ENCODE data around the gene MED1. TPM values are rescaled to one million over a fixed set of nuclear protein-coding genes. Genes with fewer than 3 reads are reported as not detected.
"Not testable (repeated sequence)": the region's sequence is repeated elsewhere in the genome, so short reads cannot be mapped to it uniquely, and the experiment has no call there.

Gene MED1
- total and polyA plus RNA-seq, 2 donors (not counting 1 experiment from before 2014, with no cell fraction given), result 13.1 to 59.1 TPM

- Histone ChIP-seq H3K36me3 (replicated peaks in 1 of 2; ENCODE audit: control extremely low read depth in 1 of 2, control insufficient read depth in 1 of 2, extremely low read depth in 1 of 2, insufficient read depth in 2 of 2, low read length in 1 of 2) (peaks cover 7 to 28% of the 10 kb centered on the region in 2 experiments), H3K79me2 (ENCODE audit: control insufficient read depth, insufficient read depth, low read length) (peaks cover 63% of the 10 kb centered on the region), H3K27me3 (replicated peaks in 1 of 4; ENCODE audit: control extremely low read depth in 1 of 4, control insufficient read depth in 3 of 4, insufficient read depth in 4 of 4, low read length in 3 of 4) (no peaks in the 10 kb centered on the region), H2AFZ (ENCODE audit: insufficient read depth, low read depth, low read length, poor library complexity, severe bottlenecking) (no peak overlapping the region), H3K9ac (ENCODE audit: low read length) (no peak overlapping the region), H3K27ac (ENCODE audit: low read length in 2 of 2) (no peak overlapping the region), H3K4me1 (ENCODE audit: control insufficient read depth in 2 of 2, insufficient read depth in 2 of 2, low read length in 2 of 2) (peaks cover 3% of the 10 kb centered on the region in 2 donors), H3K4me3 (ENCODE audit: control extremely low read depth in 1 of 5, extremely low read depth in 1 of 5, insufficient read depth in 1 of 5, low read depth in 2 of 5, low read length in 4 of 5) (no peak overlapping the region), H3K9me3 (ENCODE audit: control extremely low read depth in 1 of 3, control insufficient read depth in 2 of 3, insufficient read depth in 1 of 3, low read length in 2 of 3) (no peaks in the 10 kb centered on the region), H3K4me2 (replicated peaks; ENCODE audit: low read depth, low read length, poor library complexity, severe bottlenecking) (no peak overlapping the region), H4K20me1 (ENCODE audit: control insufficient read depth, insufficient read depth, low read length, poor library complexity, severe bottlenecking) (no peaks in the 10 kb centered on the region)
- H3K27me3 Mint-ChIP-seq, result no peaks in the 10 kb centered on the region
- ATAC-seq (ENCODE audit: low read depth) (no peak), DNase-seq (no peak)
- H3K4me3 Mint-ChIP-seq, result no peak overlapping the region
- H3K27ac Mint-ChIP-seq, result no peak overlapping the region
- no peak for TF ChIP-seq CTCF (IDR thresholded peaks at IDR 0.05)
- TF ChIP-seq EZH2 (IDR thresholded peaks at IDR 0.05; ENCODE audit: borderline replicate concordance, insufficient read depth, low read depth, low read length, poor library complexity, severe bottlenecking), result no peak
- intact Hi-C loops (cut with micrococcal nuclease), result no loop called here
- H3K4me1 Mint-ChIP-seq, result peaks cover 13% of the 10 kb centered on the region
- H3K9me3 Mint-ChIP-seq (ENCODE audit: insufficient read depth), result no peaks in the 10 kb centered on the region
- CTCF ChIA-PET, result interaction anchor here (1.1 kb wide), 1 partner anchor 281 kb away, joined by 3 read pairs; no protein-coding TSS in a partner anchor
- WGBS (ENCODE audit: insufficient coverage), result 100% methylated on average over 2 of the region's 4 CpGs
- POLR2A ChIA-PET, result no interaction called here
These were observed 36.9 kb upstream of the MED1 start for GRCh38 chr17:39487946-39488345.

GRCh38 chr17:39487490-39487889, 36.4 kb upstream of the MED1 start:
- H3K4me3 ChIP-seq (ENCODE audit: control extremely low read depth in 1 of 5, extremely low read depth in 1 of 5, insufficient read depth in 1 of 5, low read depth in 2 of 5, low read length in 4 of 5); DNase-seq; ATAC-seq (ENCODE audit: low read depth); H3K4me3 Mint-ChIP-seq; H4K20me1 ChIP-seq (ENCODE audit: control insufficient read depth, insufficient read depth, low read length, poor library complexity, severe bottlenecking); CTCF ChIA-PET; intact Hi-C loops (cut with micrococcal nuclease); H3K27me3 Mint-ChIP-seq; H3K27ac Mint-ChIP-seq; H3K27me3 ChIP-seq (replicated peaks in 1 of 4; ENCODE audit: control extremely low read depth in 1 of 4, control insufficient read depth in 3 of 4, insufficient read depth in 4 of 4, low read length in 3 of 4); H3K9ac ChIP-seq (ENCODE audit: low read length); H3K4me2 ChIP-seq (replicated peaks; ENCODE audit: low read depth, low read length, poor library complexity, severe bottlenecking); H3K27ac ChIP-seq (ENCODE audit: low read length in 2 of 2); H3K4me1 ChIP-seq (ENCODE audit: control insufficient read depth in 2 of 2, insufficient read depth in 2 of 2, low read length in 2 of 2); H3K9me3 ChIP-seq (ENCODE audit: control extremely low read depth in 1 of 3, control insufficient read depth in 2 of 3, insufficient read depth in 1 of 3, low read length in 2 of 3); H3K9me3 Mint-ChIP-seq (ENCODE audit: insufficient read depth); H2AFZ ChIP-seq (ENCODE audit: insufficient read depth, low read depth, low read length, poor library complexity, severe bottlenecking): not testable (repeated sequence)
- no CpG with 5 or more reads among the region's 3 CpGs for WGBS (ENCODE audit: insufficient coverage)
- peaks cover 13% of the 10 kb centered on the region for H3K4me1 Mint-ChIP-seq
- Histone ChIP-seq H3K79me2 (ENCODE audit: control insufficient read depth, insufficient read depth, low read length) (peaks cover 67% of the 10 kb centered on the region), H3K36me3 (replicated peaks in 1 of 2; ENCODE audit: control extremely low read depth in 1 of 2, control insufficient read depth in 1 of 2, extremely low read depth in 1 of 2, insufficient read depth in 2 of 2, low read length in 1 of 2) (peaks cover 6 to 24% of the 10 kb centered on the region in 2 experiments)
- POLR2A ChIA-PET, result interaction anchor here (0.6 kb wide), 1 partner anchor 10 kb away, joined by 3 read pairs; no protein-coding TSS in a partner anchor
